ENCODE data around the gene OTUB1. TPM values are rescaled to one million over a fixed set of nuclear protein-coding genes. Genes with fewer than 3 reads are reported as not detected.
A peak's percentile ranks its signal among the peaks of the same experiment; 100 is the strongest.

The OTUB1 gene
- 51.3 and 84.8 TPM in 2 replicates for total RNA-seq (ENCODE audit: low replicate concordance)

GRCh38 chr11:63986156-63986931 is at the start of gene OTUB1:
Gene OTUB1 (plus strand): TSS chr11:63986438. CDS start chr11:63986457, 19 bp downstream.
- peak; percentile 99 for DNase-seq (ENCODE audit: low spot score)
- Histone ChIP-seq H3K79me2 (ENCODE audit: low read depth) (peaks cover 72% of the 10 kb centered on the region), H3K9me3 (ENCODE audit: low read depth) (no peaks in the 10 kb centered on the region), H3K4me2 (peak within 1 kb of the TSS; percentile 98), H2AFZ (replicated peaks) (peak within 1 kb of the TSS; percentile 91), H3K4me1 (peaks cover 16% of the 10 kb centered on the region), H3K27me3 (no peaks in the 10 kb centered on the region), H3K36me3 (no peaks in the 10 kb centered on the region), H3K4me3 (peak within 1 kb of the TSS; percentile 85), H3K9ac (peak within 1 kb of the TSS; percentile 86), H3K27ac (peak within 1 kb of the TSS; percentile 98), H3F3A (ENCODE audit: low read depth) (peaks cover 34% of the 10 kb centered on the region), H4K20me1 (ENCODE audit: low read depth) (peaks cover 39% of the 10 kb centered on the region)
- Mint-ChIP-seq H3K36me3 (peaks cover 16% of the 10 kb centered on the region), H3K27me3 (ENCODE audit: insufficient read depth, low read depth) (peaks cover 17% of the 10 kb centered on the region), H3K4me1 (peaks cover 31% of the 10 kb centered on the region), H3K4me3 (peak within 1 kb of the TSS; percentile 99), H3K9me3 (no peaks in the 10 kb centered on the region), H3K27ac (peak within 1 kb of the TSS; percentile 100)
- TF ChIP-seq EZH2phosphoT487 (IDR thresholded peaks at IDR 0.05) (no peak), EZH2 (IDR thresholded peaks at IDR 0.05) (no peak)

GRCh38 chr11:63937713-63938478 is 48.3 kb upstream of the OTUB1 start:
- peak overlapping the region; percentile 96 for H3K4me3 ChIP-seq
- peak overlapping the region; percentile 98 for H2AFZ ChIP-seq (replicated peaks)
- H3K4me2 ChIP-seq, result peak overlapping the region; percentile 98
- H3K9ac ChIP-seq, result no peak overlapping the region
- H3K27me3 Mint-ChIP-seq (ENCODE audit: insufficient read depth, low read depth), result peaks cover 9% of the 10 kb centered on the region
- DNase-seq (ENCODE audit: low spot score), result peak; percentile 47
- no peaks in the 10 kb centered on the region for H3K36me3 ChIP-seq
- H3K36me3 Mint-ChIP-seq, result no peaks in the 10 kb centered on the region
- peak overlapping the region; percentile 80 for H3K27ac Mint-ChIP-seq
- H3K9me3 Mint-ChIP-seq, result peaks cover 2% of the 10 kb centered on the region
- H3K27me3 ChIP-seq, result no peaks in the 10 kb centered on the region
- no peaks in the 10 kb centered on the region for H3K9me3 ChIP-seq (ENCODE audit: low read depth)
- H3K79me2 ChIP-seq (ENCODE audit: low read depth), result peaks cover 40% of the 10 kb centered on the region
- H3K4me1 ChIP-seq, result no peaks in the 10 kb centered on the region
- no peak overlapping the region for H3K27ac ChIP-seq
- TF ChIP-seq CTCF (IDR thresholded peaks at IDR 0.05), result no peak
- H3K4me3 Mint-ChIP-seq, result peak overlapping the region; percentile 92
- peaks cover 38% of the 10 kb centered on the region for H3K4me1 Mint-ChIP-seq
- H4K20me1 ChIP-seq (ENCODE audit: low read depth), result peaks cover 27% of the 10 kb centered on the region
- H3F3A ChIP-seq (ENCODE audit: low read depth), result peaks cover 30% of the 10 kb centered on the region

DNA sequence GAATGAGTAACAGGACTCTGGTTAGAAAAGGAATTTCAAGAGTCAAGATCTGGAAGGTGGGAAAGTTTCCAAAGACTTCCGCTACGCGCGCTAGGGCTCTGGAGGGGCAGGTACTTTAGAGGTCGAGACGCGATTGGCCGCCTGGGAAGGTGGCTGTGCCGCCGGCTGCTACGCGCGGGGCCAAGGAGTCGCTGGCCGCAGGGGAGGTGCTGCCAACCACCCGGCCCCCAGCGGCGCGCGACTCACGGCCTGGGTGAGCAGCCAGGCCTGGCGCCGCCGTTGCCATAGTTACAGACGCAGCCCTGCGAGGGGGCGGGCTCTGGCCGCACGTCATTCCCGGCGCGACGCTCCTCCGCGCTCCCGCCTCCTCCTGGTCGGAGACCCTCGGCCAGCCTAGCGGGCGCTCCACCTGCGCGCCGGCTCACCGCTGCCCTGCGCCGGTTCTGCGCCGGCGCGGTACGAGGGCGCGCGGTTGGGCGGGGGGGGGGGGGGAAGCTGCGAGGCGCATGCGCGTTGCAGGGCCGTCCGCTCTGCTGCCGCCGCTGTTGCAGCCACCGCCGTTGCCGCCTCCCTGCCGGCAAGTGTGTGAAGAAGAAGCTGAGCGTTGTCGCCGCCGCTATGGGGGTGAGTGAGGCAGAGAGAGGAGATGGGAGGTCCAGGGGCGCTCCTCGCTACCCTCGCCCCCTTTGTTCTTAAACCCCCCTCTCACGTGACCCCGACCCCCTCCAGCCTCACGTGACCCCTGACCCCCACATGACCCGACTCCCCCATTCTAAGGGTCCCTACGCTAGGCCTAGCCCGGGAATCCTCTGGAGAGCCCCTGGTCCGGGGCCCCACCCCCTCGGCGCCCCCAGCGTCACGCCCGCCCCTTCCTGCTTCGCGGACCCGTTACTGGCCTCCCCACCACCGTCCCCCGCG is 47.5 kb upstream of the OTUB1 start, which contains the start of gene NAA40:
Gene NAA40, plus strand, starts transcription at position 524 of the 918 bp plus-strand sequence. Its CDS starts 95 bp downstream, at position 619.
- TF ChIP-seq EZH2 (IDR thresholded peaks at IDR 0.05), result no peak
- TF ChIP-seq EZH2phosphoT487 (IDR thresholded peaks at IDR 0.05), result no peak
- TF ChIP-seq CTCF (IDR thresholded peaks at IDR 0.05), result no peak
- Histone ChIP-seq H3K27me3 (no peaks in the 10 kb centered on the region), H3K9ac (peak within 1 kb of the TSS; percentile 77), H3K36me3 (no peaks in the 10 kb centered on the region), H3F3A (ENCODE audit: low read depth) (peaks cover 30% of the 10 kb centered on the region), H3K79me2 (ENCODE audit: low read depth) (peaks cover 48% of the 10 kb centered on the region), H3K9me3 (ENCODE audit: low read depth) (no peaks in the 10 kb centered on the region), H2AFZ (replicated peaks) (peak within 1 kb of the TSS; percentile 98), H3K4me1 (no peaks in the 10 kb centered on the region), H4K20me1 (ENCODE audit: low read depth) (peaks cover 33% of the 10 kb centered on the region), H3K4me3 (peak within 1 kb of the TSS; percentile 96), H3K27ac (peak within 1 kb of the TSS; percentile 59), H3K4me2 (peak within 1 kb of the TSS; percentile 99)
- Mint-ChIP-seq H3K27ac (peak within 1 kb of the TSS; percentile 80), H3K4me1 (peaks cover 39% of the 10 kb centered on the region), H3K36me3 (no peaks in the 10 kb centered on the region), H3K9me3 (peaks cover 2% of the 10 kb centered on the region), H3K27me3 (ENCODE audit: insufficient read depth, low read depth) (peaks cover 9% of the 10 kb centered on the region), H3K4me3 (peak within 1 kb of the TSS; percentile 92)
- peak; percentile 99 for DNase-seq (ENCODE audit: low spot score)
